ENCODE results near the gene CHRM4.

GRCh38 chr11:46436113-46436512 is 44.5 kb upstream of the CHRM4 start:
- TF ChIP-seq YY1 (IDR thresholded peaks at IDR 0.05; ENCODE audit: insufficient read depth, insufficient read length) (no peak), SUZ12 (IDR thresholded peaks at IDR 0.05; ENCODE audit: extremely low read depth, insufficient read depth, insufficient read length) (no peak), ZNF274 (IDR thresholded peaks at IDR 0.05; ENCODE audit: low read depth, low read length) (no peak)

All from NT2/D1 (cell line).